GM18519 (cell line): ENCODE data around the gene HYI.

Experiments
- ATAC-seq: cut with Tn5 transposase; IDR thresholded peaks from one replicate; pipeline ENCODE4 v1.9.1; 2021; ENCODE audit warnings: mild to moderate bottlenecking, moderate library complexity; ENCODE audit not compliant: unreplicated experiment, low FRiP score

HYI gene

DNA sequence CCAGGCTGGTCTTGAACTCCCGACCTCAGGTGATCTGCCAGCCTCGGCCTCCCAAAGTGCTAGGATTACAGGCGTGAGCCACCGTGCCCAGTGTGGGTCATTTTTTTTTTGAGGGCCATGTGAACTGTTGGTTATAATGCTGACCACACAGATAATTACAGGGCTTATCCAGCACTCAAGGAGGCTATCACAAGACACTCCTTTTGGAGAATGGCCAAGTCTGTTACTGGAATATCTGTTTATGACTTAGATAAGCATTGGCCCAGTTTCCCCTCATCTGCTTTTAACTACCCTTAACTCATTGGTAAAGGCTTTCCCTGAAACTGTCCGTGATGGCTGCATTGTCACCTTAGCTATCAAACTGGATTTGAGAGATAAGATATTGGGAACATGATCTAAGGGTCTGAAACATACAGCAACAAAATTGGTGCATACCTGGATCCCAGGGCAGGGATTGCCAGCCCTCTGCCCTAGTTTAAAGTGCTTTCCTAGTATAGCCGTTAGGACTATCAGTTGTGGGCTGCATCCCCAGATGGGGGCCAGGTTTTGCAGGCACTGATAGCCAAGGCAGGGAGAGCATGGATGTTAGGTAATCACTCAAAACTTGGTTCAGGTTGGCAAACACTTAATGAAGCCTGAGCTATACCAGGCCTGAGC is 48.4 kb downstream of the HYI start:
- ATAC-seq, result no peak

DNA sequence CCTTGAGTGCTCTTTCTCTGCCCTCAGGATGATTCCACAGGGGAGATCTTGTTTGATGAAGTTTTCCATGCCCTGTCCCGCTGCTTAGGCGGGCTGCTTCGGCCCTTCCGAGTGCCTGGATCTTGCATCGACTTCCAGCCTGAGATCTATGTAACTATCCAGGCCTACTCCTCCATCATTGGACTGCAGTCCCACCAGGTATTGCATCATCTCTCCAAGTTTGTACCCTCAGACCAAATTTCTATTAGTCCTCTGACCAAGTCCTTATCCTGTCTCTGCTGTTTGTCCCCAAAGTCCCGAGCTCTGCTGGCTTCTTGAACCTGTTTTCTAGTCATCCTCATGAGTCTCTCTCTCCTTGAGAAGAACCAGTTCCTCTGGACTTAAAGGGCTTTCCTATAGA is 49.4 kb downstream of the HYI start:
- no peak for ATAC-seq

DNA sequence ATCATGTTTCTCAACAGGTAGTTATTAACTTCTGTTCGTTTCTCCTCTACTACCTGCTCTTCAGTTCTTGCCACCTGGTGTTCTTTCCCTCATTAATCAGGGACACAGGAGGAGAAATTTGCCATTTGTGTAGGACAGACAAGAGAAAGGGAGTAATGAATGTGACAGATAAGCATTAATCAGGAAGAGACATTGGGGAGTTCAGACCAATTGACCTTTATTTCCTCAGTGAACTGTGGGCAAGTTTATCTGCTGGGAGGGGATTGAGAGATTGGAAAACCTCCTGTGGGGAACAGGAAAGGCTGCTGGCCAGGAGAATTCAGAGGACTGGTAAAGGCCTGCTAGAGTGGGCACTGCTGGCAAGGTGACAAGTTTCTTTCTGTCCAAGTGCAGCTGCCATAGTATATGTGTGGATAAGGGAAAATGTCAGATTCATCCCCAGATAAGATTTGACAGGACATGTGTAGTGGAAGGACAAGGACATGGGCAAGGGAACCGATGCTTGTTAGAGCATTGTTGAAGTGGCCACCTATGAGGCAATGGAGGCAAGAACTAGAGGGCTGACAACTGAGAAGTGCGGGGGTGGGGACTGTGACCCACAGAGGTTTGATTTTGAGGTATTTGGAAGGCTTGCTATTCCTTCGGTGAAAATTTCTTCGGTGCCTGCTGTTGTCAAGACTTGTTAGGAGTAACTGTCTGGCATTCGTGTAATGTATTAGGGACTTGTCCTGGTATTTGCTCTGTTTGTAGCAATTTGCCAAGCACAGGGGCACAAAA is 51.5 kb downstream of the HYI start:
- no peak for ATAC-seq
